GM23338 (cell line): ENCODE data around the gene HDHD5. TPM values are rescaled to one million over a fixed set of nuclear protein-coding genes. Genes with fewer than 3 reads are reported as not detected.
A peak's percentile ranks its signal among the peaks of the same experiment; 100 is the strongest.

Source experiments
- ATAC-seq: fragments of 200-7000 bp; cut with Tn5 transposase; 3 replicates; pipeline ENCODE4 v1.9.1; 2020
- DNase-seq: peaks from one replicate; pipeline ENCODE4 v3.0.0-alpha.2; 2015; ENCODE audit warnings: low spot score
- H2AFZ ChIP-seq: fragments of 200-600 bp; sonication (generic); 2 replicates; pipeline ENCODE4 v1.8.0; 2016; ENCODE audit warnings: antibody characterized with exemption, mild to moderate bottlenecking, moderate library complexity
- H3F3A ChIP-seq: fragments of 200-600 bp; sonication (generic); replicated peaks from 2 replicates; pipeline ENCODE4 v1.8.0; 2017; ENCODE audit warnings: antibody characterized with exemption, mixed run types, low read depth
- H3K27ac ChIP-seq: fragments of 200-600 bp; sonication (generic); 2 replicates; pipeline ENCODE4 v1.6.1; 2016; ENCODE audit warnings: low read depth
- H3K27me3 ChIP-seq: fragments of 200-600 bp; sonication (generic); 2 replicates; pipeline ENCODE4 v1.8.0; 2016; ENCODE audit warnings: mild to moderate bottlenecking, mixed run types, moderate library complexity; ENCODE audit not compliant: insufficient read depth
- H3K36me3 ChIP-seq: fragments of 200-600 bp; sonication (generic); 2 replicates; pipeline ENCODE4 v1.8.0; 2016; ENCODE audit warnings: mild to moderate bottlenecking; ENCODE audit not compliant: insufficient read depth
- H3K4me1 ChIP-seq: fragments of 200-600 bp; sonication (generic); 2 replicates; pipeline ENCODE4 v1.8.0; 2016; ENCODE audit warnings: mild to moderate bottlenecking, moderate library complexity; ENCODE audit not compliant: insufficient read depth
- H3K4me2 ChIP-seq: fragments of 200-600 bp; sonication (generic); 2 replicates; pipeline ENCODE4 v1.7.1; 2017; ENCODE audit warnings: mixed run types
- H3K4me3 ChIP-seq: fragments of 200-600 bp; sonication (generic); 2 replicates; pipeline ENCODE4 v1.6.1; 2016; ENCODE audit warnings: mixed run types
- H3K79me2 ChIP-seq: fragments of 200-600 bp; sonication (generic); replicated peaks from 2 replicates; pipeline ENCODE4 v1.8.0; 2017; ENCODE audit warnings: mild to moderate bottlenecking; ENCODE audit not compliant: insufficient read depth
- H3K9me2 ChIP-seq: fragments of 200-600 bp; sonication (generic); 2 replicates; pipeline ENCODE4 v1.8.0; 2017; ENCODE audit not compliant: insufficient read depth
- H4K20me1 ChIP-seq: fragments of 200-600 bp; sonication (generic); replicated peaks from 2 replicates; pipeline ENCODE4 v1.8.0; 2017; ENCODE audit warnings: mild to moderate bottlenecking; ENCODE audit not compliant: insufficient read depth
- H3K27ac Mint-ChIP-seq: 2 replicates; pipeline ENCODE4 v1.8.0; 2020; ENCODE audit warnings: inconsistent platforms, mild to moderate bottlenecking, moderate library complexity, mixed read lengths
- H3K27me3 Mint-ChIP-seq: 3 replicates; pipeline ENCODE4 v1.8.0; 2022; ENCODE audit warnings: low read depth, mild to moderate bottlenecking, moderate library complexity, mixed read lengths, inconsistent platforms; ENCODE audit not compliant: insufficient read depth, poor library complexity
- H3K36me3 Mint-ChIP-seq: 3 replicates; pipeline ENCODE4 v1.8.0; 2021; ENCODE audit warnings: low read depth, mild to moderate bottlenecking, inconsistent platforms, moderate library complexity, mixed read lengths
- H3K4me1 Mint-ChIP-seq: 3 replicates; pipeline ENCODE4 v1.8.0; 2020; ENCODE audit warnings: mild to moderate bottlenecking, inconsistent platforms, mixed read lengths
- H3K4me3 Mint-ChIP-seq: 3 replicates; pipeline ENCODE4 v1.8.0; 2021; ENCODE audit warnings: moderate library complexity, mild to moderate bottlenecking, inconsistent platforms, mixed read lengths
- H3K9me3 Mint-ChIP-seq: 3 replicates; pipeline ENCODE4 v1.8.0; 2020; ENCODE audit warnings: moderate library complexity, mild to moderate bottlenecking, inconsistent platforms, mixed read lengths
- CTCF ChIP-seq, 2 experiments: fragments of 200-600 bp in 1 of 2; sonication (generic) in 1 of 2; conservative IDR thresholded peaks; 2 replicates each; pipeline versions ENCODE4 v1.5.1 to v1.6.1; 2016 to 2017; ENCODE audit warnings: antibody characterized with exemption in 2 of 2, low read depth in 2 of 2, mild to moderate bottlenecking in 2 of 2, moderate library complexity in 1 of 2
- ETS1 ChIP-seq: IDR thresholded peaks from 2 replicates; pipeline ENCODE4 v1.6.1; 2016; ENCODE audit warnings: antibody characterized with exemption
- EZH2phosphoT487 ChIP-seq: fragments of 200-600 bp; sonication (generic); IDR thresholded peaks from one replicate; pipeline ENCODE4 v1.8.1; 2018; ENCODE audit warnings: antibody characterized with exemption; ENCODE audit not compliant: unreplicated experiment
- JUNB ChIP-seq: IDR thresholded peaks from one replicate; pipeline ENCODE4 v1.6.1; 2016; ENCODE audit warnings: antibody characterized with exemption; ENCODE audit not compliant: unreplicated experiment
- POLR2AphosphoS5 ChIP-seq: IDR thresholded peaks from 2 replicates; pipeline ENCODE4 v1.6.1; 2016; ENCODE audit warnings: antibody characterized with exemption, low read depth
- REST ChIP-seq: IDR thresholded peaks from one replicate; pipeline ENCODE4 v1.6.1; 2018; ENCODE audit warnings: antibody characterized with exemption; ENCODE audit not compliant: unreplicated experiment
- long read RNA-seq: library from polyadenylated mRNA; unstranded; transcript quantifications from one replicate; pipeline ENCODE4 v2.0.0, GENCODE V29; 2020; ENCODE audit not compliant: unreplicated experiment
- polyA plus RNA-seq: library from polyadenylated mRNA; unstranded; fragments of >200 nt; fragmentation: Nextera tagmentation; extraction: Ambion mirVana; gene quantifications from 2 replicates; pipeline ENCODE4 v1.2.1, GENCODE V29; 2016
- total RNA-seq: library from RNA; depleted of rRNA; stranded (reverse); fragments of >200 nt; shearing (Covaris generic); gene quantifications from 2 replicates; pipeline ENCODE4 v1.2.3, GENCODE V29; 2014; rRNA removed

HDHD5 gene
- 102 and 116 TPM in 2 replicates for total RNA-seq
- polyA plus RNA-seq, result 54.9 and 70.0 TPM in 2 replicates
- long read RNA-seq, transcript HDHD5-202 (8 exons, 1,799 nt), result major isoform, 81 of 141 reads
- long read RNA-seq, partial matches to known transcripts, result 2 of 141 reads
- long read RNA-seq, other reads (novel, unspliced or antisense), result 58 of 141 reads

- peak; percentile 95 for DNase-seq
- Histone ChIP-seq H3K4me2 (peak within 1 kb of the TSS; percentile 95), H3K36me3 (no peaks in the 10 kb centered on the region), H3K4me3 (peak within 1 kb of the TSS; percentile 85), H3K9me2 (no peaks in the 10 kb centered on the region), H3K79me2 (peaks cover 45% of the 10 kb centered on the region), H2AFZ (peak within 1 kb of the TSS; percentile 98), H3K27ac (0 out of 2 replicates have a peak within 1 kb of the TSS, but pooled peaks have one; percentile 14), H4K20me1 (peaks cover 20% of the 10 kb centered on the region), H3K4me1 (peaks cover 21% of the 10 kb centered on the region), H3K27me3 (peaks cover 7% of the 10 kb centered on the region; the same call in 1 of the 2 replicates), H3F3A (peaks cover 11% of the 10 kb centered on the region; the same call in 1 of the 2 replicates)
- no peaks in the 10 kb centered on the region for H3K9me3 Mint-ChIP-seq
- peak; percentile 11 for TF ChIP-seq REST
- peak; percentile 50; the same call in 1 of the 2 replicates for TF ChIP-seq POLR2AphosphoS5
- TF ChIP-seq JUNB, result no peak
- peak; percentile 49; the same call in 1 of the 2 replicates for TF ChIP-seq ETS1
- TF ChIP-seq EZH2phosphoT487, result no peak
- H3K36me3 Mint-ChIP-seq, result peaks cover 14% of the 10 kb centered on the region
- H3K4me1 Mint-ChIP-seq, result peaks cover 17% of the 10 kb centered on the region; the same call in 2 of the 3 replicates
- H3K27ac Mint-ChIP-seq, result no peak within 1 kb of the TSS
- peak; percentile 84 for ATAC-seq
- peak within 1 kb of the TSS; percentile 85 for H3K4me3 Mint-ChIP-seq
- H3K27me3 Mint-ChIP-seq, result peaks cover 13% of the 10 kb centered on the region
These were observed at the start of gene HDHD5 for GRCh38 chr22:17158568-17159503. Gene HDHD5 (minus strand): TSS chr22:17159277. CDS start chr22:17159251, 26 bp downstream.

GRCh38 chr22:17205432-17205831 is 46.4 kb upstream of the HDHD5 start:
- DNase-seq, result no peak
- 0 out of 2 replicates have a peak, but pooled peaks cover 5% of the 10 kb centered on the region for H3F3A ChIP-seq
- H3K27ac ChIP-seq, result peak overlapping the region; percentile 45; the same call in 1 of the 2 replicates
- no peak overlapping the region for H3K27ac Mint-ChIP-seq
- peaks cover 21% of the 10 kb centered on the region for H3K4me1 ChIP-seq
- H3K9me3 Mint-ChIP-seq, result no peaks in the 10 kb centered on the region
- no peak overlapping the region for H3K4me3 Mint-ChIP-seq
- H2AFZ ChIP-seq, result no peak overlapping the region
- H3K4me3 ChIP-seq, result no peak overlapping the region
- H3K36me3 Mint-ChIP-seq, result no peaks in the 10 kb centered on the region
- TF ChIP-seq CTCF (conservative IDR thresholded peaks at IDR 0.05; ENCODE audit: low read depth in 2 of 2), result peak in 1 of 2 experiments; percentile 23; a peak in 1 of 4 replicates
- TF ChIP-seq REST, result no peak
- H3K4me2 ChIP-seq, result no peak overlapping the region
- H3K36me3 ChIP-seq, result no peaks in the 10 kb centered on the region
- no peaks in the 10 kb centered on the region for H4K20me1 ChIP-seq
- H3K27me3 Mint-ChIP-seq, result peaks cover 7% of the 10 kb centered on the region
- no peaks in the 10 kb centered on the region for H3K27me3 ChIP-seq
- peaks cover 25% of the 10 kb centered on the region for H3K4me1 Mint-ChIP-seq
- no peaks in the 10 kb centered on the region; the same call in 1 of the 2 replicates for H3K9me2 ChIP-seq
- H3K79me2 ChIP-seq, result no peaks in the 10 kb centered on the region
- no peak for ATAC-seq
